Measurements from ENCODE around the gene TNS4. TPM values are rescaled to one million over a fixed set of nuclear protein-coding genes. Genes with fewer than 3 reads are reported as not detected.

Gene TNS4
- total RNA-seq, 1 donor from 2014 or later, result not detected

GRCh38 chr17:40433551-40434415 lies 67.6 kb downstream of the TNS4 start:
- no peak for DNase-seq

DNA sequence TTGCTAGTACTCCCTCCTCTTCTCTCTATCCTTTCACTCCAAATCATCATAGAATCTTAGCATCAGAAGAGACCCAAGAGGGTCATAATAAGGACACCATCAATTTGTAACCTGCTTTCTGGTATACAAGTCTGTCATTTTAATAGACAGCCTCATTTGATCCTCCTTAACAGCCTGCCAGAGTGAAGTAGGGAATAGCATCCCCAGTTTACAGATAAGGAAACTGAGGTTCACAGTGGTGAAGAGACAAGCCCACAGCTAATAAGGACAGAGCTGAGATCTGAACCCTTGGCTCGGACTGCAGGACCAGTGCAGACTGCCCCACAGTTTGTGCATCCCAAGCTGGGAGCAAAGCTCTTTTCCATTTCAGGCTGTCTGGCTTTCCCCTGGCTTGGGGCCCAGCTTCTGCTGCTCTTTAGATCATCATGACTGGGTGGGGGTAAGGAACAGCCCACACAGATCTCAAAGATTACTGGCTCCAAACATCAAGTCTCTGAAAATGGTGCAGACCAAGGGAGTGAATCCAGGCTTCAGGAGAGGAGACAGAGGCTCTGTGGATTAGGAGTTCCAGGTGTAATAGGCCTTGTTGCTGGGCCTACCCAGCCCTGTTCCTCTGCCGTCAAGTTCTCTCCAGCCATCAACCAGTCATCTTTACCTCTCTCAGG lies 68.4 kb downstream of the TNS4 start:
- DNase-seq, result no peak

- no peak for DNase-seq
Measured at GRCh38 chr17:40431231-40431602, 70.2 kb downstream of the TNS4 start.

- no peak for DNase-seq
Measured at GRCh38 chr17:40430272-40431230, 70.9 kb downstream of the TNS4 start.

DNA sequence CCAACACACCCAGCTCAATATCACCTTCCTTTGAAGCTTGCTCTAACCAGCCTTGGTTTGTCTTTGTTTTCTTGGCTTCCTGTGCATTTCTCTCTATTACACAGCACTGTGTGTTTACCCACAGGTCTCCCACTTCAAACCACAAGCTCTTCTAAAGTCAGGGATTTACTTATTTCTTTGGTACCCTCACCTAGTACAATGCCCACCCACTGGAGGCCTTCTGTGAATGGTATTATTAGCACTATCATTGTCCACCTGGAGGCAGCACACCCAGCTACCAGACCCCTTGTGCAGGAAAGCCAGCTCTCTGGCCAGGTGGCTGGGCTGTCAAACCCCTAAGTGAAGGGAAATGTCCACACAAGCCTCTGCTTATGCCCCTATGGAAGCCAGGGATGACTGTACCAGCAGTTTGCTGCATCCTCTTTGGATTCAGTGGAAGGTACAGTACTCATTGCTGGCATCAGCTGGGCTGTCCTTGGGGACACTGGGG lies 74.4 kb downstream of the TNS4 start:
- no peak for DNase-seq

Other genes starting within 250 kb of the TNS4 start
- 1.6 TPM for gene CDC6, start 213.7 kb downstream of the TNS4 start, total RNA-seq
- 7.2 TPM for gene RARA, start 192.4 kb downstream of the TNS4 start, total RNA-seq
- 0.31 TPM for gene GJD3, start 136.9 kb downstream of the TNS4 start, total RNA-seq
- gene TOP2A, start 83.7 kb downstream of the TNS4 start, total RNA-seq, result 24.0 TPM
- 15.4 TPM for gene IGFBP4, start 58.2 kb downstream of the TNS4 start, total RNA-seq
- not detected for gene CCR7, start 63.8 kb upstream of the TNS4 start, total RNA-seq
- gene SMARCE1, start 146.2 kb upstream of the TNS4 start, total RNA-seq, result 109 TPM
- gene KRT222, start 163.6 kb upstream of the TNS4 start, total RNA-seq, result 3.6 TPM
- not detected for gene KRT24, start 202.1 kb upstream of the TNS4 start, total RNA-seq

Data from occipital lobe (tissue), 2 donors.